ENCODE results near the gene TENM3.

The TENM3 gene

DNA sequence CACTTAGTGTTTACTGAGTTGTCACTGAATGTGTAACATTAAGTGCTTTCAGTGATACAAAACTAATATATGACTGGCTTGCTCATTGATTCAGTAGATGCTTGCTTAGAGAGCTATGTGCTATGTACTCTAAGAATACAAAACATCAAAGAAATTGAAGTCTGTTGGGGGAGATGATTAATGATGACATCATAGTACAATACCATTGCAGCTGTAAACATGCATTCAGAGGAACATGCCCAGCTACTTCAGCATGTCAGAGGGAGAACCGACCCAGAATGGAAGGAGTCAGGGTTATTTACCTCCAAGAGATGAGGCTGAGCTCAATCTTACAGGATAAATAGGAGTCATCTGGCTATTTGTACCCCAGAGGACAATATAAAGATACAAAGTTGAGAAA, 290.8 kb downstream of the TENM3 start:
- H3K4me3 ChIP-seq (ENCODE audit: low read depth, low read length): no peak overlapping the region
- no peak for DNase-seq (ENCODE audit: low read depth)
- TF ChIP-seq, protein P1, sequence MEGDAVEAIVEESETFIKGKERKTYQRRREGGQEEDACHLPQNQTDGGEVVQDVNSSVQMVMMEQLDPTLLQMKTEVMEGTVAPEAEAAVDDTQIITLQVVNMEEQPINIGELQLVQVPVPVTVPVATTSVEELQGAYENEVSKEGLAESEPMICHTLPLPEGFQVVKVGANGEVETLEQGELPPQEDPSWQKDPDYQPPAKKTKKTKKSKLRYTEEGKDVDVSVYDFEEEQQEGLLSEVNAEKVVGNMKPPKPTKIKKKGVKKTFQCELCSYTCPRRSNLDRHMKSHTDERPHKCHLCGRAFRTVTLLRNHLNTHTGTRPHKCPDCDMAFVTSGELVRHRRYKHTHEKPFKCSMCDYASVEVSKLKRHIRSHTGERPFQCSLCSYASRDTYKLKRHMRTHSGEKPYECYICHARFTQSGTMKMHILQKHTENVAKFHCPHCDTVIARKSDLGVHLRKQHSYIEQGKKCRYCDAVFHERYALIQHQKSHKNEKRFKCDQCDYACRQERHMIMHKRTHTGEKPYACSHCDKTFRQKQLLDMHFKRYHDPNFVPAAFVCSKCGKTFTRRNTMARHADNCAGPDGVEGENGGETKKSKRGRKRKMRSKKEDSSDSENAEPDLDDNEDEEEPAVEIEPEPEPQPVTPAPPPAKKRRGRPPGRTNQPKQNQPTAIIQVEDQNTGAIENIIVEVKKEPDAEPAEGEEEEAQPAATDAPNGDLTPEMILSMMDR (IDR thresholded peaks at IDR 0.05; ENCODE audit: low read depth, low read length): no peak
- TF ChIP-seq, protein P2, sequence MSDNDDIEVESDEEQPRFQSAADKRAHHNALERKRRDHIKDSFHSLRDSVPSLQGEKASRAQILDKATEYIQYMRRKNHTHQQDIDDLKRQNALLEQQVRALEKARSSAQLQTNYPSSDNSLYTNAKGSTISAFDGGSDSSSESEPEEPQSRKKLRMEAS (IDR thresholded peaks at IDR 0.05; ENCODE audit: low read depth, low read length): no peak
- TF ChIP-seq MYC (IDR thresholded peaks at IDR 0.05; ENCODE audit: low read depth, low read length) (no peak), POLR2A (IDR thresholded peaks at IDR 0.05; ENCODE audit: extremely low read depth, insufficient read length) (no peak)

DNA sequence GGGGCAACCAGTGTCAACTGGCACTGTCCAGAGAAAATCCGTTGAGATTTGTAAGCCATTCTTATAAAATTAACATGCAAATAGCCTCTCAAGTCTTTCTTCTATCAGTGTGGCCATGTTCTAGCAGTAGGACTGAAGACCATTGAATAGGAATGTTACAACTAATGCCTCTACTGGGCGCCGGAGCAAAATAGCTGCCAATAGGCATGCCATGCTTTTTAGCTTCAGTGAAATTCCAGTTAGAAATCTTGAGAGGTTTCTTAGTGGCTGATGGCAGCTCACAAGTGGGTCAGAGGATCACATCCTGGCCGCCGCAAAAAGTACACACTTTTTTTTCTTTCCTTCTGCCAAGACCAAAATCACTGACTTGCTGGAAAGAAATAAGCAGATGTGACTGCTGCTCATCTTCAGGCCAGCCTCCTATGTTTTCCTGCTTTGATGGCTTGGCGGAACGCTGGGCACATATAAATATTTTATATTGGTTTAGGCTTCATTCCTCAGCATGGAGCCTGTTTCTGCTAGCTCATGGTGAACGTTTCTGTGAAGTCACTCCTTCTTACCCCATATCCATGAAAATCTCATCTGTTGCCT, 293.1 kb downstream of the TENM3 start:
- H3K4me3 ChIP-seq (ENCODE audit: low read depth, low read length): no peak overlapping the region
- no peak for DNase-seq (ENCODE audit: low read depth)
- TF ChIP-seq, protein P1 (IDR thresholded peaks at IDR 0.05; ENCODE audit: low read depth, low read length): no peak

DNA sequence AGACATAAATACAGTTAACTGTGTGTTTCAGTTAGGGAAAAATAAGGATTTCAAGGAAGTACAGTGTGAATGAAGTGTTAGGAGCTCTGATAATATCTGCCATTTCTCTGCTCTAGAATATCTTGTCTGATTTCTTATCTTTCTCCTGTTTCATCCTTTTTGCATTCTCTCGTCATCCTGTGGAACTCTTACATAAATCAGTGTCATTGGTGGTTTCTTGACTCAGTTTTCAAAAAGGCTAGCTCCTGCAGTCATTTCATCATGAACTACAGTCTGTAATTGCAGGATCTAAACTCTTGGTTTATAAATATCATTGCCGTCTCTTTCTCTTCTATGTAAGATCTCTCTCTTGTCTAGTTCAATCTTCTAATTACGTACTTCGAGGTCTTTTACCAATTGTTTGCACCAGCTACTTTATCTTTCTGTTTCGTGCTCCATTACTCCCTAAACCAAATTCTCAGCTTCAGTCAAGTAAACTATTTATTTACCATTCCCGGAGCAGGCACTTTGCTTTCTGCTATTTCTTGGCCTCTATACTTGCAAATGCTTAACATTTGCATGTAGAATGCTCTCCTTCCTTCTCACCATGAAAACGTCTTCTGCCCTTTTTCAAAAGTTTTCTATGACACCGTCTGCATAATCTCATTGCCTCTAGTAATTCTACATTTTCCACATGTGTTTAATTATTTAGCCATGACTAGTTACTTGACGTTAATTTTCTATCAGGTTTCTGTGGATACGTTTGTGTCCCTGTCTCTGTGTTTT, 294.0 kb downstream of the TENM3 start:
- H3K4me3 ChIP-seq (ENCODE audit: low read depth, low read length): no peak overlapping the region
- no peak for DNase-seq (ENCODE audit: low read depth)
- TF ChIP-seq POLR2A (IDR thresholded peaks at IDR 0.05; ENCODE audit: extremely low read depth, insufficient read length) (no peak), MYC (IDR thresholded peaks at IDR 0.05; ENCODE audit: low read depth, low read length) (no peak)
- TF ChIP-seq, protein P2 (IDR thresholded peaks at IDR 0.05; ENCODE audit: low read depth, low read length): no peak
- TF ChIP-seq, protein P1 (IDR thresholded peaks at IDR 0.05; ENCODE audit: low read depth, low read length): no peak

DNA sequence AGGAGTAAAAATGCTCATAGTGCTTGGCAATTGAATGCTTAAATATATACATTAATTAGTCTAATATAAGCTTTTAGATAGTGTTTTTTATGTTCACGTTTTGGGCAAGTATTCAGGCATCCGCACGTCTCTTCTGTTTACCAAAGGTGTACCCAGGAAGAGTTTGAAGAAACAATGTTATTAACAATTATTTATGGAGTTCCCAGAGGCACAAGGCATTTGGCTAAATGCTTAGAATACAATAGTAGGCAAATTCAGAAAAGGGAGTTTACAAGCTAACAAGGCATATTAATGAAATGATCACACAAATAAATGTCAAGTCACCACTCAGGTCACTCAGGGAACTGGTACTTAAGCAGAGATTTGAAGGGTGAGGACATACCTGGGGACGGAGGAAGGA, 294.8 kb downstream of the TENM3 start:
- no peak for DNase-seq (ENCODE audit: low read depth)
- H3K4me3 ChIP-seq (ENCODE audit: low read depth, low read length): no peak overlapping the region
- TF ChIP-seq POLR2A (IDR thresholded peaks at IDR 0.05; ENCODE audit: extremely low read depth, insufficient read length): no peak

DNA sequence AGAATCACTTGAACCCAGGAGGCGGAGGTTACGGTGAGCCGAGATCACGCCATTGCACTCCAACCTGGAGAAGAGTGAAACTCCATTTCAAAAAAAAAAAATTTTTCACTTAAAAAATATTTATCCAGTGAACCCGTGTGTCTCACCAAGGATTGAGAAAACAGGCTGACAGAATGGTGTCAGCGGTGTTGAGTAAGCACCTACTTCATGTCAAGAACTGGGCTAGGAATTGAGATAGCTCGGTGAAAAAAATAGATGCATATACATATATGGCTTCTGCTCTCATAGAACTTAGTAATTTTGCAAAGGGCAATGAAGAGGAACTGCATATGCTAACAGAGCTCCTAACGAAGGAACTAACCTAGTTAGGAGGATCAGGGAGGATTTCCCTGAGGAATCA, 297.3 kb downstream of the TENM3 start:
- no peak for DNase-seq (ENCODE audit: low read depth)
- TF ChIP-seq MYC (IDR thresholded peaks at IDR 0.05; ENCODE audit: low read depth, low read length): no peak
- TF ChIP-seq, protein P2 (IDR thresholded peaks at IDR 0.05; ENCODE audit: low read depth, low read length): no peak
- TF ChIP-seq POLR2A (IDR thresholded peaks at IDR 0.05; ENCODE audit: extremely low read depth, insufficient read length): no peak
- TF ChIP-seq, protein P1 (IDR thresholded peaks at IDR 0.05; ENCODE audit: low read depth, low read length): no peak
- H3K4me3 ChIP-seq (ENCODE audit: low read depth, low read length): no peak overlapping the region

DNA sequence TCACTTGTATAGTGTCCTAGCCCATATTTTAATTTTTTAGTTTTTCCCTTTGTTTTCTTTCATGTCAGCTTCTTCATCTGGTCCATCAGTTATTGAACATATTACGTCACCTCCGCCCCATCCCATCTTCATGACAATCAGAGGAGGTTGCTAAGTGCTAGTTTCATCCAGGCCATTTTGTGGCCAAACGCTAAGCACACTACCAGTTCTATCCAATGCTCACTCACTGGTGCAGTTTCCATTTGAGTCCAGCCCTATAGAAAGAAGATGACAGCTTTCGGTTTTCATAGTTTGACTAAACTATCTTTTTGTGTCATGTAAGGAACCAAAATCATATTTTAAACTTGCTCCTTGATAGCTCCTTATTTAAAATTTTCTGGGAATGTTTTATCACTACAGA, 304.2 kb downstream of the TENM3 start:
- no peak overlapping the region for H3K4me3 ChIP-seq (ENCODE audit: low read depth, low read length)
- TF ChIP-seq, protein P1 (IDR thresholded peaks at IDR 0.05; ENCODE audit: low read depth, low read length): no peak
- TF ChIP-seq MYC (IDR thresholded peaks at IDR 0.05; ENCODE audit: low read depth, low read length): no peak
- TF ChIP-seq POLR2A (IDR thresholded peaks at IDR 0.05; ENCODE audit: extremely low read depth, insufficient read length): no peak
- TF ChIP-seq, protein P2 (IDR thresholded peaks at IDR 0.05; ENCODE audit: low read depth, low read length): no peak
- DNase-seq (ENCODE audit: low read depth): no peak
